GM12878 (cell line): ENCODE data around the gene MLLT3. TPM values are rescaled to one million over a fixed set of nuclear protein-coding genes. Genes with fewer than 3 reads are reported as not detected.

Experiments used
- ATAC-seq: fragments of 200-7000 bp; cut with Tn5 transposase; 3 replicates; pipeline ENCODE4 v1.9.1; 2020; ENCODE audit warnings: mild to moderate bottlenecking, moderate library complexity
- BruUV-seq: library from RNA; stranded (reverse); fragments of 400-500 nt; replicated peaks from 2 replicates; lab custom pipeline; 2021; lab: Mats Ljungman, UMichigan
- CTCF ChIA-PET: fragments of 300-600 bp; sonication (Branson Sonifier 250); formaldehyde crosslinking; extraction: SDS; loops from one replicate; lab custom pipeline; 2021; ENCODE audit warnings: inconsistent platforms; lab: Yijun Ruan, JAX
- POLR2A ChIA-PET: fragments of 350-600 bp; formaldehyde crosslinking; extraction: SDS; loops from one replicate; lab custom pipeline; 2021; ENCODE audit warnings: inconsistent platforms; lab: Charles Lee
- RAD21 ChIA-PET: fragments of 300-600 bp; sonication (Branson Sonifier 250); formaldehyde crosslinking; loops from one replicate; lab custom pipeline; 2023; ENCODE audit warnings: antibody characterized with exemption; ENCODE audit not compliant: unreplicated experiment; lab: Charles Lee
- SMC1A ChIA-PET: fragments of 300-600 bp; sonication (Branson Sonifier 250); formaldehyde crosslinking; loops from one replicate; lab custom pipeline; 2023; ENCODE audit not compliant: unreplicated experiment, uncharacterized antibody; lab: Charles Lee
- DNase-seq: peaks from one replicate; pipeline ENCODE4 v3.0.0-alpha.2; 2011; ENCODE audit warnings: low read depth, low spot score
- FAIRE-seq: peaks from 3 replicates; lab custom pipeline; 2011; peaks lifted over from hg19 to GRCh38; lab: Jason Lieb, UNC
- H2AFZ ChIP-seq: 2 replicates; pipeline ENCODE4 v1.6.0; 2011; ENCODE audit warnings: low read depth, low read length, control low read depth; ENCODE audit not compliant: control insufficient read depth
- H3K27ac ChIP-seq: 2 replicates; pipeline ENCODE4 v1.5.1; 2011; ENCODE audit warnings: control low read depth; ENCODE audit not compliant: control insufficient read depth, insufficient read depth
- H3K27me3 ChIP-seq, 2 experiments: replicated peaks in 1 of 2; 2 replicates each; pipeline versions ENCODE4 v1.6.0 to v1.6.1; 2011; ENCODE audit warnings: low read length in 1 of 2; ENCODE audit not compliant: control insufficient read depth in 2 of 2, insufficient read depth in 2 of 2
- H3K36me3 ChIP-seq, 2 experiments: 2 replicates each; pipeline ENCODE4 v1.5.1; 2011; ENCODE audit warnings: low read length in 1 of 2; ENCODE audit not compliant: control insufficient read depth in 2 of 2, insufficient read depth in 2 of 2
- H3K4me1 ChIP-seq: 2 replicates; pipeline ENCODE4 v1.6.1; 2011; ENCODE audit warnings: mild to moderate bottlenecking, low read length, moderate library complexity, mixed read lengths; ENCODE audit not compliant: control insufficient read depth, insufficient read depth
- H3K4me2 ChIP-seq: 2 replicates; pipeline ENCODE4 v1.6.0; 2011; ENCODE audit warnings: control low read depth; ENCODE audit not compliant: control insufficient read depth, insufficient read depth
- H3K4me3 ChIP-seq: fragments of 200-600 bp; sonication (generic); 2 replicates; pipeline ENCODE4 v1.5.1; 2016
- H3K79me2 ChIP-seq: 2 replicates; pipeline ENCODE4 v1.6.0; 2011; ENCODE audit warnings: low read length; ENCODE audit not compliant: control insufficient read depth, insufficient read depth
- H3K9ac ChIP-seq: 2 replicates; pipeline ENCODE4 v1.8.0; 2011; ENCODE audit warnings: low read length, control low read depth, mixed read lengths; ENCODE audit not compliant: control insufficient read depth, insufficient read depth
- H3K9me3 ChIP-seq: replicated peaks from 3 replicates; pipeline ENCODE4 v1.5.1; 2011; ENCODE audit warnings: mild to moderate bottlenecking, low read length; ENCODE audit not compliant: control insufficient read depth, insufficient read depth
- H4K20me1 ChIP-seq: 2 replicates; pipeline ENCODE4 v1.6.0; 2011; ENCODE audit not compliant: control insufficient read depth, insufficient read depth
- BACH1 ChIP-seq: fragments of 450-650 bp; IDR thresholded peaks from 2 replicates; pipeline ENCODE4 v1.6.1; 2017; ENCODE audit warnings: mild to moderate bottlenecking, borderline replicate concordance
- BHLHE40 ChIP-seq, 2 experiments: fragments of 450-650 bp in 1 of 2; IDR thresholded peaks; 2 replicates each; pipeline ENCODE4 v1.6.1; 2011 to 2017; ENCODE audit warnings: low read depth in 2 of 2, borderline replicate concordance in 1 of 2, improper control_type of control experiment in 1 of 2, low read length in 1 of 2, mild to moderate bottlenecking in 1 of 2
- EP300 ChIP-seq, 2 experiments: fragments of 150-350 bp in 1 of 2; IDR thresholded peaks; 2 replicates each; pipeline ENCODE4 v1.6.1; 2011 to 2012; ENCODE audit warnings: low read depth in 2 of 2, low read length in 2 of 2, borderline replicate concordance in 1 of 2, improper control_type of control experiment in 1 of 2, inconsistent platforms in 1 of 2; ENCODE audit not compliant: control insufficient read depth in 1 of 2
- FOXK2 ChIP-seq: fragments of 450-650 bp; IDR thresholded peaks from 2 replicates; pipeline ENCODE4 v1.6.1; 2017; ENCODE audit warnings: mild to moderate bottlenecking, moderate library complexity
- IKZF2 ChIP-seq, 2 experiments: fragments of 450-650 bp; IDR thresholded peaks; 2 replicates each; pipeline ENCODE4 v1.6.1; 2017; ENCODE audit warnings: mild to moderate bottlenecking in 2 of 2, moderate library complexity in 2 of 2
- MTA2 ChIP-seq: fragments of 450-650 bp; IDR thresholded peaks from 2 replicates; pipeline ENCODE4 v1.6.1; 2016; ENCODE audit warnings: low read depth, mild to moderate bottlenecking, moderate library complexity
- NR2C2 ChIP-seq: IDR thresholded peaks from 2 replicates; pipeline ENCODE4 v1.6.1; 2011; ENCODE audit warnings: borderline replicate concordance, low read depth; ENCODE audit not compliant: control insufficient read depth, insufficient read length
- NR2F1 ChIP-seq: fragments of 450-650 bp; conservative IDR thresholded peaks from 2 replicates; pipeline ENCODE4 v1.6.1; 2017; ENCODE audit warnings: mild to moderate bottlenecking
- NRF1 ChIP-seq: conservative IDR thresholded peaks from 2 replicates; pipeline ENCODE4 v1.6.1; 2011; ENCODE audit warnings: mild to moderate bottlenecking, low read depth, low read length, improper control_type of control experiment
- RELB ChIP-seq: fragments of 450-650 bp; IDR thresholded peaks from 2 replicates; pipeline ENCODE4 v1.6.1; 2017; ENCODE audit warnings: low read depth, mild to moderate bottlenecking, moderate library complexity
- RUNX3 ChIP-seq: IDR thresholded peaks from 2 replicates; pipeline ENCODE4 v1.6.1; 2012; ENCODE audit warnings: low read length, inconsistent platforms
- SKIL ChIP-seq: fragments of 450-650 bp; IDR thresholded peaks from 2 replicates; pipeline ENCODE4 v1.6.1; 2017; ENCODE audit warnings: mild to moderate bottlenecking, low read depth, inconsistent platforms; ENCODE audit not compliant: poor library complexity, severe bottlenecking
- SREBF2 ChIP-seq: IDR thresholded peaks from 2 replicates; pipeline ENCODE4 v1.6.1; 2012; ENCODE audit warnings: mild to moderate bottlenecking, low read length
- YBX1 ChIP-seq: fragments of 450-650 bp; IDR thresholded peaks from 2 replicates; pipeline ENCODE4 v1.6.1; 2016; ENCODE audit warnings: antibody characterized with exemption
- WGBS: methylation state at CpG from one replicate; pipeline ENCODE4 v1.1.6; 2016; ENCODE audit warnings: low lambda C conversion rate; ENCODE audit not compliant: insufficient replicate concordance, insufficient coverage; ENCODE audit errors: missing lambda C conversion rate; 5-methylcytosine and 5-hydroxymethylcytosine counted together
- in situ Hi-C: fragments of 300-500 bp; cut with MboI; formaldehyde crosslinking; loops from 9 replicates; pipeline ENCODE4 v1.14.3; 2018; ENCODE audit warnings: mixed read lengths
- intact Hi-C: fragments of 100-400 bp; cut with micrococcal nuclease; formaldehyde crosslinking; loops from one replicate; pipeline ENCODE4 v1.14.2; 2022; ENCODE audit not compliant: unreplicated experiment
- polyA plus RNA-seq, 11 experiments: library from polyadenylated mRNA; depleted of rRNA in 4 of 11; unstranded in 6 of 11; stranded (reverse) in 5 of 11; fragments of >200 nt; fragmentation: Nextera tagmentation in 4 of 11; fragmentation: Illumina TruSeq in 1 of 11; extraction: Ambion mirVana in 4 of 11; extraction: Trizol in 1 of 11; gene quantifications; 1 replicate in 1 of 11; 2 replicates in 10 of 11; pipeline versions ENCODE4 v1.2.1 to v1.2.3, GENCODE V29; 2011 to 2016; ENCODE audit warnings: inconsistent platforms in 2 of 11, missing spikeins in 2 of 11, low read depth in 1 of 11
- total RNA-seq, 4 experiments: library from RNA; depleted of rRNA in 3 of 4; stranded (reverse); fragments of >200 nt in 3 of 4; fragmentation: Illumina TruSeq in 1 of 4; extraction: Trizol in 1 of 4; gene quantifications; 2 replicates each; pipeline versions ENCODE4 v1.2.1 to v1.2.3, GENCODE V29; 2013 to 2021

MLLT3 gene
- total and polyA plus RNA-seq, 10 of the 15 experiments (the other 5 are each of a cell fraction or from before 2014, with no cell fraction given): 17.7 to 72.3 (median 35.6) TPM

GRCh38 chr9:20490246-20490834, 132.0 kb downstream of the MLLT3 start:
- Histone ChIP-seq H3K79me2 (peaks cover 10% of the 10 kb centered on the region), H3K4me3 (no peak overlapping the region), H3K9me3 (no peaks in the 10 kb centered on the region), H3K36me3 (no peaks in the 10 kb centered on the region), H3K27me3 (no peaks in the 10 kb centered on the region), H3K9ac (no peak overlapping the region), H2AFZ (no peak overlapping the region), H3K27ac (no peak overlapping the region), H3K4me1 (peaks cover 8% of the 10 kb centered on the region), H4K20me1 (no peaks in the 10 kb centered on the region), H3K4me2 (peak overlapping the region; percentile 72)
- in situ Hi-C loops: no loop called here
- TF ChIP-seq BACH1 (0 out of 2 replicates have a peak, but pooled peaks have one; percentile 33), MTA2 (peak; percentile 37; the same call in 1 of the 2 replicates), YBX1 (no peak), IKZF2 (IDR thresholded peaks at IDR 0.05) (peak; percentile 14 to 51; a peak in 1 of 4 replicates), NRF1 (no peak), NR2F1 (no peak), NR2C2 (no peak), RUNX3 (no peak; the same call in 1 of the 2 replicates), RELB (peak; percentile 36; the same call in 1 of the 2 replicates), EP300 (IDR thresholded peaks at IDR 0.05; ENCODE audit: borderline replicate concordance in 1 of 2, control insufficient read depth in 1 of 2, low read depth in 2 of 2, low read length in 2 of 2) (0 out of 4 replicates have a peak, but pooled peaks of 1 of the 2 experiments have one; percentile 10), SKIL (no peak), BHLHE40 (IDR thresholded peaks at IDR 0.05; ENCODE audit: borderline replicate concordance in 1 of 2, low read depth in 2 of 2, low read length in 1 of 2) (peak; percentile 20 to 59; a peak in 1 of 4 replicates), SREBF2 (no peak), FOXK2 (no peak)
- ChIA-PET SMC1A (interaction anchor here (0.6 to 1.6 kb wide), 15 partner anchors 10 to 294 kb away, joined by 3 to 8 read pairs (median 4); no protein-coding TSS in a partner anchor), CTCF (interaction anchor here (1.1 to 2.3 kb wide), 4 partner anchors 10 to 22 kb away, joined by 3 to 5 read pairs (median 4); no protein-coding TSS in a partner anchor), POLR2A (interaction anchor here (0.7 to 1.0 kb wide), 2 partner anchors 10 to 15 kb away, joined by 3 to 4 read pairs; no protein-coding TSS in a partner anchor), RAD21 (interaction anchor here (0.9 to 1.5 kb wide), 3 partner anchors 11 to 132 kb away, joined by 3 to 6 read pairs (median 4); partner anchors contain the start of gene MLLT3)
- no peak for DNase-seq
- 52% methylated on average over 4 of the region's 4 CpGs for WGBS
- peak; percentile 71 for ATAC-seq
- no TSS peak for BruUV-seq
- no peak for FAIRE-seq
- intact Hi-C loops: no loop called here
